ENCODE results near the gene QPRT.
"Not testable (repeated sequence)": the region's sequence is repeated elsewhere in the genome, so short reads cannot be mapped to it uniquely, and the experiment has no call there.

QPRT gene

GRCh38 chr16:29746518-29746917, 67.5 kb downstream of the QPRT start:
- DNase-seq (ENCODE audit: low spot score) = not testable (repeated sequence)

All from pons (tissue), 1 donor.